Cardiac muscle cell (in vitro differentiated cells and primary cell): Measurements from ENCODE around the gene GEMIN7. TPM values are rescaled to one million over a fixed set of nuclear protein-coding genes. Genes with fewer than 3 reads are reported as not detected.

Experiments
- DNase-seq, 2 donors: peaks; one replicate each; pipeline versions ENCODE4 v3.0.0 to v3.0.0-alpha.2; 2010 to 2017; ENCODE audit warnings: low read depth in 1 of 2, low spot score in 1 of 2
- H3K27ac ChIP-seq: fragments of 200-600 bp; sonication (generic); 2 replicates; pipeline ENCODE4 v1.5.1; 2016
- H3K27me3 ChIP-seq: fragments of 200-600 bp; sonication (generic); 2 replicates; pipeline ENCODE4 v1.6.0; 2016; ENCODE audit warnings: control low read depth
- H3K36me3 ChIP-seq: fragments of 200-600 bp; sonication (generic); 2 replicates; pipeline ENCODE4 v1.5.1; 2016; ENCODE audit warnings: control low read depth
- H3K4me1 ChIP-seq: fragments of 200-600 bp; sonication (generic); 2 replicates; pipeline ENCODE4 v1.8.1; 2017; ENCODE audit warnings: low read depth, mild to moderate bottlenecking, mixed run types
- H3K4me3 ChIP-seq: fragments of 200-600 bp; sonication (generic); 2 replicates; pipeline ENCODE4 v1.5.1; 2016; ENCODE audit warnings: mild to moderate bottlenecking
- H3K9me3 ChIP-seq: fragments of 200-600 bp; sonication (generic); 2 replicates; pipeline ENCODE4 v1.5.1; 2017; ENCODE audit warnings: low read depth, mild to moderate bottlenecking, control low read depth
- CTCF ChIP-seq: IDR thresholded peaks from 2 replicates; pipeline ENCODE4 v1.5.1; 2012; ENCODE audit warnings: low read depth, mild to moderate bottlenecking, low read length
- polyA plus RNA-seq: library from polyadenylated mRNA; unstranded; fragments of >200 nt; fragmentation: Nextera tagmentation; extraction: Ambion mirVana; gene quantifications from 2 replicates; pipeline ENCODE4 v1.2.1, GENCODE V29; 2016
- total RNA-seq: library from RNA; depleted of rRNA; stranded (reverse); fragments of >200 nt; gene quantifications from 2 replicates; pipeline ENCODE4 v1.2.3, GENCODE V29; 2016

GEMIN7 gene
- total and polyA plus RNA-seq, 2 experiments from 2014 or later = 30.3 to 77.9 TPM

GRCh38 chr19:45097776-45098520, 18.9 kb downstream of the GEMIN7 start:
- Histone ChIP-seq H3K4me1 (peaks cover 23% of the 10 kb centered on the region), H3K9me3 (no peaks in the 10 kb centered on the region), H3K27ac (peak overlapping the region; percentile 9), H3K36me3 (no peaks in the 10 kb centered on the region), H3K4me3 (no peak overlapping the region), H3K27me3 (no peaks in the 10 kb centered on the region)
- no peak for TF ChIP-seq CTCF
- peak in 1 of 2 donors; percentile 90 for DNase-seq

GRCh38 chr19:45098521-45099466, 19.7 kb downstream of the GEMIN7 start:
- Histone ChIP-seq H3K36me3 (no peaks in the 10 kb centered on the region), H3K4me3 (no peak overlapping the region), H3K9me3 (no peaks in the 10 kb centered on the region), H3K4me1 (peaks cover 27% of the 10 kb centered on the region), H3K27ac (peak overlapping the region; percentile 9), H3K27me3 (no peaks in the 10 kb centered on the region)
- TF ChIP-seq CTCF = no peak
- DNase-seq = peak in 1 of 2 donors; percentile 65

- Histone ChIP-seq H3K4me1 (peaks cover 20% of the 10 kb centered on the region), H3K27me3 (no peaks in the 10 kb centered on the region), H3K9me3 (no peaks in the 10 kb centered on the region), H3K27ac (peak overlapping the region; percentile 30), H3K4me3 (no peak overlapping the region), H3K36me3 (no peaks in the 10 kb centered on the region)
- no peak for TF ChIP-seq CTCF
- no peak for DNase-seq
Measured at GRCh38 chr19:45099467-45100191, 20.6 kb downstream of the GEMIN7 start.

GRCh38 chr19:45100201-45100600, 21.1 kb downstream of the GEMIN7 start:
- Histone ChIP-seq H3K4me3 (no peak overlapping the region), H3K27me3 (no peaks in the 10 kb centered on the region), H3K9me3 (no peaks in the 10 kb centered on the region), H3K36me3 (no peaks in the 10 kb centered on the region), H3K27ac (peak overlapping the region; percentile 30), H3K4me1 (peaks cover 20% of the 10 kb centered on the region)
- TF ChIP-seq CTCF = no peak
- DNase-seq = no peak

GRCh38 chr19:45100846-45101252, 21.8 kb downstream of the GEMIN7 start:
- TF ChIP-seq CTCF = no peak
- peaks cover 20% of the 10 kb centered on the region for H3K4me1 ChIP-seq
- H3K36me3 ChIP-seq = no peaks in the 10 kb centered on the region
- no peak for DNase-seq
- no peaks in the 10 kb centered on the region for H3K9me3 ChIP-seq
- no peaks in the 10 kb centered on the region for H3K27me3 ChIP-seq
- no peak overlapping the region for H3K27ac ChIP-seq
- no peak overlapping the region for H3K4me3 ChIP-seq
